ENCODE results near the gene NMS. TPM values are rescaled to one million over a fixed set of nuclear protein-coding genes. Genes with fewer than 3 reads are reported as not detected.

Gene NMS
- total RNA-seq, 1 donor from 2014 or later: not detected

DNA sequence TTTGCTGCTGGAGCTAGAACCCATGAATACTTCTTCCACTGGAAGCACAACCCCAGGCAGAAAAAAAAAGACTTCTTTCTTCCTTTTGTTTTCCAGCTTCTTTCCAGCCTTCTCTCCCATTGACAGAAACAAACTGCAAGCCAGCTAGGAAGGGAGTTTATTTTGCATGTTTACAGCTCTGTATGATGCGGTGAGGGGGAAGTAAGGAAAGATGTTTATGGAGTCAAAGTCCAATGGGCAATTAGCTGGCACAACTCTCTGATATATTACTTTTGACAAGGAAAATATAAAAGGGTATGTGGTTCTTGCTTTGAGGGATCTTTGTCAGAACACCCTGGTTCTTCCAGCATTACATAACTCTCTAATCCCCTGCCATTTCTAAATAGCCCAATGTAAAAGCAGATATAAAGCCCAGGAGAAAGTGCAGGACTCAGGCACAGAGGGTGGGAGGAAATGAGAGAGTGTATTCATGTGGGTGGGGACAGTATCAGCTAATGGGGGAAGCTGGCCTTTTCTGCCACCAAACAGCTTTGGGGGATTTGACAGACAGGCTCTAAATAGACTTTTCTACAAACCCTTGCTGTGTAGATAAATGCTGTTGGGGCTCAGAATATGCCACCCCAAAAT is 9.3 kb upstream of the NMS start:
- intact Hi-C loops (cut with DNase I): no loop called here
- Histone ChIP-seq H3K9me3 (peaks cover 12% of the 10 kb centered on the region), H3K4me3 (no peak overlapping the region), H3K4me1 (no peaks in the 10 kb centered on the region), H3K27me3 (no peaks in the 10 kb centered on the region), H3K36me3 (no peaks in the 10 kb centered on the region), H3K27ac (no peak overlapping the region)
- TF ChIP-seq POLR2A (IDR thresholded peaks at IDR 0.05): no peak
- no peak for TF ChIP-seq POLR2AphosphoS5 (IDR thresholded peaks at IDR 0.05; ENCODE audit: insufficient read depth in 1 of 2, low read depth in 1 of 2)
- TF ChIP-seq, protein P1, sequence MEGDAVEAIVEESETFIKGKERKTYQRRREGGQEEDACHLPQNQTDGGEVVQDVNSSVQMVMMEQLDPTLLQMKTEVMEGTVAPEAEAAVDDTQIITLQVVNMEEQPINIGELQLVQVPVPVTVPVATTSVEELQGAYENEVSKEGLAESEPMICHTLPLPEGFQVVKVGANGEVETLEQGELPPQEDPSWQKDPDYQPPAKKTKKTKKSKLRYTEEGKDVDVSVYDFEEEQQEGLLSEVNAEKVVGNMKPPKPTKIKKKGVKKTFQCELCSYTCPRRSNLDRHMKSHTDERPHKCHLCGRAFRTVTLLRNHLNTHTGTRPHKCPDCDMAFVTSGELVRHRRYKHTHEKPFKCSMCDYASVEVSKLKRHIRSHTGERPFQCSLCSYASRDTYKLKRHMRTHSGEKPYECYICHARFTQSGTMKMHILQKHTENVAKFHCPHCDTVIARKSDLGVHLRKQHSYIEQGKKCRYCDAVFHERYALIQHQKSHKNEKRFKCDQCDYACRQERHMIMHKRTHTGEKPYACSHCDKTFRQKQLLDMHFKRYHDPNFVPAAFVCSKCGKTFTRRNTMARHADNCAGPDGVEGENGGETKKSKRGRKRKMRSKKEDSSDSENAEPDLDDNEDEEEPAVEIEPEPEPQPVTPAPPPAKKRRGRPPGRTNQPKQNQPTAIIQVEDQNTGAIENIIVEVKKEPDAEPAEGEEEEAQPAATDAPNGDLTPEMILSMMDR (IDR thresholded peaks at IDR 0.05): no peak
- DNase-seq (ENCODE audit: extremely low spot score in 2 of 2): no peak

DNA sequence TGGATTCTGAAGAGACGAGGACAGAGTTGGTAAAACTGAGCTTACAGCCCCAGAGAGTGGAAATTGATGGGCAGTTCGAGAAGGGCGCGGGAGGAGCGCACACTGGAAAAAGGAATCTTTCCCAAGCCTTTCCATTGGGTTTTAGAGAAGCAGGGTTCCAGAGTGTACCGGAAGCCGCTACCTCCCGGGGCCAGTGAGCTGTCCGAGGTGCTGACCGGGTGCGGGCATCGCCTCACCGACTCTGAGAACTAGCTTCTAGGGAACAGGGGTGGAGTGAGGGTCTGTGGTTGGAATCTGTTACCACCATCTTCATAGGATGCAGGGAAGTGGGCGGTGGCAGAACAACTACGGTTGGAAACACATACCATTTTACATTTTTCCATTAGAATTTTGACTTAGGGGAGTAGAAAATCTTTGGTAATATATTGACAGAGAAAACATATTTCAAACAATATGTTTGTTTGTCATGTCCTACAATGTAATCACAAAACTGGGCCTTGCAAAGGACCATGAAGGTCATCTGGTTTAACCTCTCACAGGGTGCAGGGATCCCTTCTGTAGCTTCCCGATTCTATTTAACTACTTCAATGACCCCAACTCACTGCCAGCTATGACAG is 724 bp downstream of the NMS start:
- Histone ChIP-seq H3K36me3 (no peaks in the 10 kb centered on the region), H3K9me3 (no peaks in the 10 kb centered on the region), H3K4me1 (no peaks in the 10 kb centered on the region), H3K27me3 (no peaks in the 10 kb centered on the region), H3K27ac (no peak overlapping the region), H3K4me3 (no peak overlapping the region)
- TF ChIP-seq, protein P1 (IDR thresholded peaks at IDR 0.05): no peak
- TF ChIP-seq POLR2A (IDR thresholded peaks at IDR 0.05): no peak
- no peak for TF ChIP-seq POLR2AphosphoS5 (IDR thresholded peaks at IDR 0.05; ENCODE audit: insufficient read depth in 1 of 2, low read depth in 1 of 2)
- no peak for DNase-seq (ENCODE audit: extremely low spot score in 2 of 2)
- intact Hi-C loops (cut with DNase I): no loop called here

DNA sequence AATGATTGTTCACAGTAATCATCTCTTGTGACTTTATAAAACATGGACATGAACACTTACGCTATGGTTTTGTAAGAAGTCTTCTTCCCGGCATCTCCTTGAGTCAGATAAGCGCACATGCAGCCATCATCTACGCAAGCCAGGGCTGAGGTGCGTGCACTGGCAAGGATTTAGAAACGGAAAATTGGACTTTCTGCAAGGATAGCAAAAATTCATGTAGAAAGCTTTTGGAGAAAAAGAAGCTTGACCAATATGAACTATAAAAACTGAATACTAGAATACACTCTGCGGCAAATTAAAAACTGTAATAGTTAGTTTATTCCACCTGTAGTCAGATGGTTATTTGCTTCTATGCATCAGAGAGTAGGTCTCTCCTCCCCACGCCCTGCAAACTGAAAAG is 6.3 kb downstream of the NMS start:
- Histone ChIP-seq H3K27ac (no peak overlapping the region), H3K27me3 (no peaks in the 10 kb centered on the region), H3K9me3 (no peaks in the 10 kb centered on the region), H3K4me1 (no peaks in the 10 kb centered on the region), H3K36me3 (no peaks in the 10 kb centered on the region), H3K4me3 (no peak overlapping the region)
- no peak for DNase-seq (ENCODE audit: extremely low spot score in 2 of 2)
- intact Hi-C loops (cut with DNase I): no loop called here
- TF ChIP-seq, protein P1 (IDR thresholded peaks at IDR 0.05): no peak
- TF ChIP-seq POLR2AphosphoS5 (IDR thresholded peaks at IDR 0.05; ENCODE audit: insufficient read depth in 1 of 2, low read depth in 1 of 2) (no peak), POLR2A (IDR thresholded peaks at IDR 0.05) (no peak)

DNA sequence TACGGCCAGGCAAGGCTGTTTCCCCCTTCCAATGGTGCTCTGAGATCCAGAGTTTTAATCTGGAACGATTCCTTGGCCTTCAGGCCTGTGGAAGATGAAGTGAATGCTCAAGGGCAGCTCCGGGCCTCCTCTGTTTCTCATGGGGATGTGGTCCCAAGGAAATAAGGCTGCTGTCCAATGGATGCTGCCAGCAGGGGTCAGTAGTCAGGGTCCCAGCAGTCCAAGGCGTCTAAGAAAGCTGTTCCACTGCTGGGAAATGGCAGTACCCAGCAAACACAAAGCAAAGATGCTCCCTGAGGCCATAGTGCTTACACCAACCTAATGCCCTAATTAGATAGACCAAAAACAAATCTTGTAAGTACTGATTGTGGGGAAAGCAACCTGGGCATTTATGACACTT is 12.5 kb downstream of the NMS start:
- Histone ChIP-seq H3K4me3 (no peak overlapping the region), H3K36me3 (no peaks in the 10 kb centered on the region), H3K9me3 (no peaks in the 10 kb centered on the region), H3K4me1 (no peaks in the 10 kb centered on the region), H3K27ac (no peak overlapping the region), H3K27me3 (no peaks in the 10 kb centered on the region)
- intact Hi-C loops (cut with DNase I): no loop called here
- no peak for DNase-seq (ENCODE audit: extremely low spot score in 2 of 2)
- TF ChIP-seq, protein P1 (IDR thresholded peaks at IDR 0.05): no peak

DNA sequence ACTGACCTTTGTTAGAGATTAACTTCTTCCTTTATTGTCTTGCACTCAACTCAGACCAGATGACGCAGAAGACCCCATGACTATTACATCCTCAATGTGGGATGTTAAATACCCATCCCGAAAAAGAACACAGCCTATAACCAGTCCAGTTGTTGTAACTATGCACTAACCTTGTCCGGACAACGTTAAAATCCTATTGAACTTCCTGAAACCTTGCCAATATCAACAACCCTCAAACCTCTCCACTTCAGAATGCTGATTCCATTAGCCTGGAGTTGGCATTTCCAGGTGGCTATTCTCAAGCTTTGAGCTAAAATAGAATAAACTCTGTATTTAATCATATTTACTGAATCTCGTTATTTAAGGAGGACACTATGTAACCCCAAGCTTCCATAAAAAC is 13.6 kb downstream of the NMS start:
- no peak overlapping the region for H3K27ac ChIP-seq
- TF ChIP-seq POLR2A (IDR thresholded peaks at IDR 0.05) (no peak), POLR2AphosphoS5 (IDR thresholded peaks at IDR 0.05; ENCODE audit: insufficient read depth in 1 of 2, low read depth in 1 of 2) (no peak)
- TF ChIP-seq, protein P1 (IDR thresholded peaks at IDR 0.05): no peak
- H3K9me3 ChIP-seq: no peaks in the 10 kb centered on the region
- H3K27me3 ChIP-seq: no peaks in the 10 kb centered on the region
- DNase-seq (ENCODE audit: extremely low spot score in 2 of 2): no peak
- no peaks in the 10 kb centered on the region for H3K36me3 ChIP-seq
- H3K4me3 ChIP-seq: no peak overlapping the region
- H3K4me1 ChIP-seq: no peaks in the 10 kb centered on the region
- intact Hi-C loops (cut with DNase I): no loop called here

All from vagina (tissue), 2 donors.